Stomach smooth muscle (tissue), 2 donors: ENCODE data around the gene EHBP1L1.

Source experiments
- H3K27ac ChIP-seq: one replicate; pipeline ENCODE4 v1.7.0; 2013; ENCODE audit warnings: mild to moderate bottlenecking, low read length, inconsistent platforms
- H3K27me3 ChIP-seq, 2 donors: one replicate each; pipeline ENCODE4 v1.7.0; 2013; ENCODE audit warnings: low read length in 2 of 2; ENCODE audit not compliant: insufficient read depth in 2 of 2, control insufficient read depth in 1 of 2
- H3K36me3 ChIP-seq, 2 donors: one replicate each; pipeline ENCODE4 v1.7.0; 2013; ENCODE audit warnings: low read length in 2 of 2; ENCODE audit not compliant: control insufficient read depth in 2 of 2, insufficient read depth in 2 of 2
- H3K4me1 ChIP-seq: one replicate; pipeline ENCODE4 v1.7.0; 2013; ENCODE audit warnings: low read length; ENCODE audit not compliant: control insufficient read depth, insufficient read depth
- H3K4me3 ChIP-seq, 2 donors: one replicate each; pipeline ENCODE4 v1.7.0; 2013; ENCODE audit warnings: low read length in 2 of 2
- H3K9ac ChIP-seq, 2 donors: one replicate each; pipeline ENCODE4 v1.7.0; 2013; ENCODE audit warnings: low read length in 2 of 2, mild to moderate bottlenecking in 1 of 2
- H3K9me3 ChIP-seq, 2 donors: one replicate each; pipeline ENCODE4 v1.7.0; 2013; ENCODE audit warnings: low read length in 2 of 2; ENCODE audit not compliant: control insufficient read depth in 2 of 2
- donor health status: healthy.
- donor health status: Pancreatic carcinoma.

The EHBP1L1 gene

GRCh38 chr11:65641297-65642013, 65.6 kb downstream of the EHBP1L1 start:
- H3K4me1 ChIP-seq: peaks cover 42% of the 10 kb centered on the region

More at GRCh38 chr11:65641297-65642013, 65.6 kb downstream of the EHBP1L1 start:
- no peak overlapping the region for H3K27ac ChIP-seq
- H3K9ac ChIP-seq: no peak overlapping the region
- no peak overlapping the region for H3K4me3 ChIP-seq
- peaks cover 7 to 14% of the 10 kb centered on the region in 2 donors for H3K36me3 ChIP-seq
- H3K27me3 ChIP-seq: no peaks in the 10 kb centered on the region
- H3K9me3 ChIP-seq: no peaks in the 10 kb centered on the region
